ENCODE data around the gene TNS3.

The TNS3 gene

GRCh38 chr7:47303695-47304453, 278.0 kb downstream of the TNS3 start:
- no peak for DNase-seq (ENCODE audit: low read depth, low spot score)

GRCh38 chr7:47303014-47303694, 278.8 kb downstream of the TNS3 start:
- DNase-seq (ENCODE audit: low read depth, low spot score) = no peak

DNA sequence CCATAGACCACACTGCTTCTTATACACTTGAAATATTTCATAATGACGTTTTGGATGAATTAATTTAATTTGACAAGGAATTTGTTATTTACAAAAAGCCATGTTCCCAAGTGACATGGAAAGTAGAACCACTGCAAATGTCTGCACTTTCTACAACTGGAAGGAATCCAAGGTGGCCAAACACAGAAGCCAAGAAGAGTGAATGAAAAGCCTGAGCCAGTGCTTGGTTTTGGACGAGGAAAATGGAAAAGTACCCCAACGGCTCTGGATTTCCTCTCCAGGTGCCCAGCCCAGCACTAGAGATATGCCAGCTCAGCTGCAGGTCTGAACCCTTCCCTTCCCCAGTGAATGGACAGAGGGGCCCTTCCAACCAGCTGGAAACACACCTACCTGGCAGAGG, 279.4 kb downstream of the TNS3 start:
- DNase-seq (ENCODE audit: low read depth, low spot score) = no peak

DNA sequence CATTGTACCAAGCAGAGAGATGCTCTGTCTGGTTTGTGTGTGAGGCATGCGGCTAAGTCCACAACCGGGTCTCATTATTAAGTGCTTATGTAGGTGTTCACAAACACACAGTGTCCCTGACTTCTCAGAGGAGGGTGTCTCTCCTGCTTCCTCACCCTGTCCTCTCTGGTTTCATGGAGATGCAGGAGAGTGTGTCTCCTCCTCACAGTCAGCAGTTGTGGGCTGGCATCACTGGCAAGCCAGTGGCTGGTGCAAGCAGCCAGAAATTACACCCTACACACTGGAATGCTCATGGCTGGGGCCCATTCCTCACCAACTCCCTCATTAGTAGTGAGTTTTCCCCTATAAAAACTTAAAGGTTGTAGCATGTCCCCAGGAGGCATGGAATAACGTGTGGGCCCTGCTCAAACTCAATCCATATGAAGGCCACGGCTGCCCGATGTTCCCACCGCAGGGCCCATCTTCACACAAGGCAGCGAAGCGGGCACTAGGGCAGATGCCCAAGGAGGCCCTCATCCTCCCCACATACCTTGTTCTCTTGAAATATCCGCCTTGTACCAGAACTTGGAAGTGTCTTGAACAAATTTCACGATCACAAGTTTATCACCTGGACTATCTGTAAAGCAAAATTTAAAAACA, 280.1 kb downstream of the TNS3 start:
- DNase-seq (ENCODE audit: low read depth, low spot score) = no peak

DNA sequence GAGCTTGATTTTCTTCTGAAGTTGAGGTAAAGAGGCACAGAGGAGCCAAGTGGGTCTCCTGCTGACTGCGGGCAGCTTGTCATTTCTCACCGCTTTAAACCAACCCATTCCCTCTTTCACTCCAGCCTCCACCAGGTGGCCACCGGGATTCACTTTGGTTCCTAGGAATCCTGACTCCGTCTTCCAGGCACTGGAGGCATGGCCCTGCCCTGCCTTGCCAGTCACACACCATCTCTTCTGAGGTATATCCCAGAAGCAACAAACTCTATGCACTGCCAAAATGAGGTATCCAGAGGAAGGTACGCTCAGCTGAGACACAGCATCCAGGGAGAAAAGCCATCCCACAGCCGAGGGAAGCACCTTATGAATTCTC, 280.8 kb downstream of the TNS3 start:
- DNase-seq (ENCODE audit: low read depth, low spot score) = no peak

GRCh38 chr7:47300472-47301104, 281.3 kb downstream of the TNS3 start:
- no peak for DNase-seq (ENCODE audit: low read depth, low spot score)

DNA sequence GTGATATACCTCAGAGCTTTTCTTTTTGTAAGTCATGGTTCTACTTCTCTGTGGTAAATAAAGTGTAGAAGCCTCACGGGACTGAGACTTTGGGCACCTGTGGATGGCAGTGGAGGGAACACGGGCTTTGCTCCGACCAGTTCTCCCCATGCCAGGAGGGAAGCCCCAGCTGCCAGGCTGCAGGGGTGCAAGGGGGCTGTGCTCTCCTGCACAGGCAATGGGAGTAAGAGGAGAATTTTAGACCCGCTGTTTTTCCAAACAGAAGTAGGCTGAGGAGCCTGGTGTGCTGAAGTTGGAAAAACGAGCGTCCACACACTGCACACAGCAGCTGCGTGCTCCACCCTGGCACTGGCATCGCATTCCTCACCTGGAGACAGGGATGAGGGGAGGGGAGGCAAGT, 282.4 kb downstream of the TNS3 start:
- no peak for DNase-seq (ENCODE audit: low read depth, low spot score)

DNA sequence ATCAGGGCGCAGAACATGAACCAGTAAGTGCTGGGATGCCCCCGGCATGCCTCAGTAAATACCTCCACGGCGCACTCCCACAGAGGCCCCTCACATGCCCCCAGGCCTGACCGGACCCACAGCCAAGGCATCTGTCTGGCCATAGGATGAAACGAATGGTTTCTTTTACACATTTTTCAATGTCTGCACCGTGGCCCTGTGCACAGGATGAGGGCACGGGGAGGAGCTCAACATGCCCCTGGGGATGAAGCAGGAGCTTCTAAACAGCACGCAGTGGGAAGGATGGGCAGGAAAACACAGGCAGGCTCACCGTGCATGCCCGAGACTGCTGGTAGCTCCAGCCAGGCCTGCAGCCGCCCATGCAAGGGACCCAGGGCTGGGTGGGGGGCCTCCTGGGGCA, 283.3 kb downstream of the TNS3 start:
- no peak for DNase-seq (ENCODE audit: low read depth, low spot score)

- no peak for DNase-seq (ENCODE audit: low read depth, low spot score)
Observed at GRCh38 chr7:47297120-47297519, 284.8 kb downstream of the TNS3 start.

DNA sequence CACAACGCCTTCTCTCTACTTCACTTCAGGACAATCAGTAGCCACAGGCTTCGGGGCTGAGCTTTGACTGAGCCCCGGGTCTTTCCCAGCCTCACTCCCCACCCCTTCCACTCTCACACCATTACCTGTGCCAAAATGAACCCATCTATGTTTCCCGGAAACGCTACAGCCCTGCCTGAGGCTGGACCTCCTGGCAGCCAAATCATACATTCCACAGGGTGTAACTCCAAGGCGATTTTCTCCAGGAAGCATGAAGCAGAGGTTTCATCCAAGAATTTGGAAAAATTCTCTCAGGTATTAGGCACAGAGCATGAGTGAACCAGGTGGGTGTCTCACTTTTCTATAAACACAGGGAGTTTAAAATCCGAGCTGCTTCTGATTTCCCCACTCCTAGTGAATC, 286.3 kb downstream of the TNS3 start:
- no peak for DNase-seq (ENCODE audit: low read depth, low spot score)

DNA sequence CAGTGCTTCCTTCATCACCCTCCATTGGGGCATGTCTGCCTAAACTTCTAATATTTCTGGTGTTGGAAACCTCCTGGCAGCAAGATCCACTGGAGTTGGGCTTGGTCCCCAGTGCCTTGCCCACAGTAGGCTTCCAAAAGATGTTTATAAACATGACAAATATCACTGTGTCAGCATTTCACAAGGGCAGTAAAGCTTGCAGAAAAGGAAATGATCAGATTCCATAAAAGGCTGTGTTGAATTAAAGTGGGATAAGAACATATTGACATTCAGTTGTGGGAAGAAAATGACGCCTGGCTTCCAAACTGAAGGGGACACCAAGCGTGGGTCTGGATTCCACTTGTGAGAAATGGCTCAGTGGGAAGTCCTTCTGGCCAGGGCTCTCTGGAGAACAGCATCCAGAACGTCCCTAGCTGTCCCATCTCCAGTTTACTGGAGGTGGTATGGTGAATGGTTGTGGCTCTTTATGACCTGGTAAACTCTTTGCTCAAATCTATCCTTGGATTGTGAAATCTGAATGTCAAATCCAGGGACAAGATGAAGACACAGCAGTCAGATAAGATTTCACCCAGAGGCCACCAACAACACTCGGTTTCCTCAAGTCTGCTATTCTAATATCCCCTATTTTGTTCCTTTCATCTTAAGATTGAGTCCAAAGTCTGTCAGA, 287.2 kb downstream of the TNS3 start:
- DNase-seq (ENCODE audit: low read depth, low spot score) = no peak

DNA sequence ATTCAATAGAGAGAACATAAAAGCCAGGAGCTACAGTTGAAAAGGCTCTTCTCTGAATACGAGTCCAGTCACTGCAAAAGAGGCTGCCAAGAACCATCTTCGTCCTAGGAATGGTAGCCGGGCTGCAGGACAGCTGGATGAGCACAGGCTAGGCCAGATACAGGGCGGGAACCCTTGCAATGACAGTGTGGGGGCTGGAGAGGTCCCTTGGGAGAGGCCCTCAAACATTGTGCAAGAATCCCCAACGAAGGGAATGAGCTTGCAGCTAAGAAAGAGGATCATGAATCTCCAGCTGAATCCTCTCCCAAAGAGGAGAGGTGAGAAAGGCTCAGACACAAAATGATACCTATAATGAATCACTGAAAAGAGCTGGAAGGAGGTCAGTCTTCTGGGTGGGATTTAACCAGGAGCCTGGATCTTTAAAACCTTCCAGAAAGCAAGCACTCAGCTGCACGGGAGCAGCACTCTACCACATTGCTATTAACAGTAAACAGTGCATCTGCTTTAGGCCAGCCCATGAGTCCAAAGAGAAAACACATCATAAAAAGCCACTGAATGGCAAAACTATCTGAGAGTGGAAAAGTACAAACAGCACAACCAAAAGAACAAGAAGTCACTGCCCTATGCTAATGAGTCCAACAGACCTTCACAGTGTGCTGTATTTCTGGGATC, 287.9 kb downstream of the TNS3 start:
- DNase-seq (ENCODE audit: low read depth, low spot score) = no peak

DNA sequence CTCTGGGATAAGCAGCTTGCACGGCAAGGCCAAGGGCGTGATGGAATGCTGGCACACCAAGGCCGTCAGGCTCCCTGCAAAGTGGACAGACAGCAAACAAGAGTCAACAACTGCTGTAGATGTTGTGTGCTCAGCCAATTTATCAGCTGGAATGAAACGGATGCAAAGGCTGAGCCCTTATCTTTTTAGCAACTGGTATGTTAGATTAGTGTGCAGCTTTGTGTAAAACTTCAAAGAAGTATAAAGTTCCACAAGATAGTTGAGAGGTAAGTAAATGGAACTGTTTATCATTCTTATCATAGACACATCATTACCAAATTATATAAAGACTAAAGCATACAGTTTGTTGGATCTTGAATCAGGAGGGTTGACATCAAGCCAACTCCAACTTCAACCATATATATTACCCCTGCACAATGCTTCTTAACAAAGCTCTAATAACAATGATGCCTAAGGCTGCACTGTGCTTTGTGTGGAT, 289.0 kb downstream of the TNS3 start:
- no peak for DNase-seq (ENCODE audit: low read depth, low spot score)

GRCh38 chr7:47291461-47292081, 290.3 kb downstream of the TNS3 start:
- DNase-seq (ENCODE audit: low read depth, low spot score) = no peak

- DNase-seq (ENCODE audit: low read depth, low spot score) = no peak
Observed at GRCh38 chr7:47290867-47291266, 291.0 kb downstream of the TNS3 start.

- no peak for DNase-seq (ENCODE audit: low read depth, low spot score)
Observed at GRCh38 chr7:47290466-47290865, 291.4 kb downstream of the TNS3 start.

- DNase-seq (ENCODE audit: low read depth, low spot score) = no peak
Observed at GRCh38 chr7:47288060-47288459, 293.9 kb downstream of the TNS3 start.

GRCh38 chr7:47285860-47286491, 295.9 kb downstream of the TNS3 start:
- DNase-seq (ENCODE audit: low read depth, low spot score) = no peak

DNA sequence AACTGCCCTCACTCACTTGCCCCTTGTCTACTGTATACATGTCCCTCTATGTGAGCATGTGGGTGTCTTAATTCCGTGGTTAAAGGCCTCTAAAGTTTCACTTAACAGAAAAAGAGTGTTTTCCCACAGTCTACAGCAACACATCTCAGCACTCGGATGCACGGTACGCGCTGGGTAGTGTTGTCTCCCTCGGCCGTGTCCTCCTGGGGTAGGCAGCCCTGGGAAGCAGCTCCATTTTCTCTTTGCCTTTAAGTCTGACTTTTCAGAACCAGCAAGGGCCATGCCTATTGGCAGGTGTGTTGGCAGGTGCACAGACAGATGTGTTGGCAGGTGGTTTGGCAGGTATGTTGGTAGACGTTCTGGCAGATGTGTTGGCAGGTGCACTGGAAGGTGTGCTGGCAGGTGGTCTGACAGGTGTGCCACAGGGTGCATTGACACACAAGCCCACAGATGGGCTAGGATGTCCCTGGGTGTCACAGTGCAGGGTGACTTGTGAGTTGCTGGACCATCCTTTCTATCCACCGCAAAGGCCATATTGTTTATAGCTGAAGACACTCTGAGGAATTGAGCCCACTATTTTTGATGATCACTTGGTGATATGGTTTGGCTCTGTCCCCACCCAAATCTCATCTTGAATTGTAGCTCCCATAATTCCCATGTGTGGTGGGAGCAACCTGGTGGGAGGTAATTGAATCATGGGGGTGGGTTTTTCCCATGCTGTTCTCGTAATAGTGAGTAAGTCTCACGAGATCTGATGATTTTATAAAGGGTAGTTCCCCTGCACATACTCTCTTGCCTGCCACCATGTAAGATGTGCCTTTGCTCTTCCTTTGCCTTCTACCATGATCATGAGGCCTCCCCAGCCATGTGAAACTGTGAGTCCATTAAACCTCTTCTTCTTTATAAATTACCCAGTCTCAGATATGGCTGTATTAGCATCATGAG, 296.9 kb downstream of the TNS3 start:
- DNase-seq (ENCODE audit: low read depth, low spot score) = no peak

Data from activated naive CD8-positive, alpha-beta T cell treated with anti-CD3 and anti-CD28 coated beads, Interleukin-2, amount 50 U/mL, for 16 hours (primary cell).